Measurements from ENCODE around the gene EGFR. TPM values are rescaled to one million over a fixed set of nuclear protein-coding genes. Genes with fewer than 3 reads are reported as not detected.

The EGFR gene
- total RNA-seq, 3 donors from 2014 or later = 61.9 to 164 (median 65.0) TPM

- Histone ChIP-seq H3K4me1 (peaks cover 16 to 23% of the 10 kb centered on the region in 2 donors), H3K27me3 (no peaks in the 10 kb centered on the region)
Observed at GRCh38 chr7:55124989-55125875, 106.4 kb downstream of the EGFR start.

GRCh38 chr7:55127135-55127551 is 108.3 kb downstream of the EGFR start:
- no peak for DNase-seq (ENCODE audit: low spot score in 2 of 2)
- H3K36me3 ChIP-seq = no peaks in the 10 kb centered on the region
- peak overlapping the region; percentile 75 to 84 for H3K27ac ChIP-seq
- no peaks in the 10 kb centered on the region for H3K27me3 ChIP-seq
- intact Hi-C loops (cut with DNase I; ENCODE audit: low total_unique reads) = no loop called here
- peaks cover 5% of the 10 kb centered on the region in 2 donors for H3K4me1 ChIP-seq
- no peaks in the 10 kb centered on the region for H3K9me3 ChIP-seq
- TF ChIP-seq CTCF (IDR thresholded peaks at IDR 0.05) (no peak), POLR2A (IDR thresholded peaks at IDR 0.05) (no peak), POLR2AphosphoS5 (IDR thresholded peaks at IDR 0.05) (no peak)
- no peak overlapping the region for H3K4me3 ChIP-seq

More at GRCh38 chr7:55124989-55125875, 106.4 kb downstream of the EGFR start:
- no peak overlapping the region for H3K4me3 ChIP-seq
- peak overlapping the region; percentile 9 to 84 for H3K27ac ChIP-seq
- intact Hi-C loops (cut with DNase I; ENCODE audit: low total_unique reads) = no loop called here
- H3K9me3 ChIP-seq = no peaks in the 10 kb centered on the region
- no peak for TF ChIP-seq POLR2A (IDR thresholded peaks at IDR 0.05)
- DNase-seq (ENCODE audit: low spot score in 2 of 2) = no peak
- no peaks in the 10 kb centered on the region for H3K36me3 ChIP-seq

GRCh38 chr7:55127622-55128081 is 108.8 kb downstream of the EGFR start:
- Histone ChIP-seq H3K9me3 (no peaks in the 10 kb centered on the region), H3K4me3 (no peak overlapping the region), H3K36me3 (no peaks in the 10 kb centered on the region), H3K27me3 (no peaks in the 10 kb centered on the region), H3K4me1 (peaks cover 2 to 5% of the 10 kb centered on the region in 2 donors), H3K27ac (peak overlapping the region; percentile 75 to 84)
- DNase-seq (ENCODE audit: low spot score in 2 of 2) = no peak
- intact Hi-C loops (cut with DNase I; ENCODE audit: low total_unique reads) = no loop called here
- TF ChIP-seq CTCF (IDR thresholded peaks at IDR 0.05) (no peak), POLR2A (IDR thresholded peaks at IDR 0.05) (no peak), POLR2AphosphoS5 (IDR thresholded peaks at IDR 0.05) (no peak)

GRCh38 chr7:55128693-55129394 is 110.0 kb downstream of the EGFR start:
- DNase-seq (ENCODE audit: low spot score in 2 of 2) = no peak
- Histone ChIP-seq H3K9me3 (no peaks in the 10 kb centered on the region), H3K27me3 (no peaks in the 10 kb centered on the region), H3K4me1 (peaks cover 0 to 5% of the 10 kb centered on the region in 2 donors), H3K27ac (peak overlapping the region; percentile 75 to 86), H3K4me3 (no peak overlapping the region), H3K36me3 (no peaks in the 10 kb centered on the region)
- intact Hi-C loops (cut with DNase I; ENCODE audit: low total_unique reads) = no loop called here
- no peak for TF ChIP-seq CTCF (IDR thresholded peaks at IDR 0.05)
- peak in 1 of 3 donors; percentile 67 for TF ChIP-seq POLR2AphosphoS5 (IDR thresholded peaks at IDR 0.05)

- Histone ChIP-seq H3K4me3 (no peak overlapping the region), H3K4me1 (peaks cover 0 to 5% of the 10 kb centered on the region in 2 donors), H3K27me3 (no peaks in the 10 kb centered on the region), H3K27ac (peak overlapping the region; percentile 59 to 86), H3K36me3 (no peaks in the 10 kb centered on the region), H3K9me3 (no peaks in the 10 kb centered on the region)
- DNase-seq (ENCODE audit: low spot score in 2 of 2) = no peak
- TF ChIP-seq POLR2AphosphoS5 (IDR thresholded peaks at IDR 0.05) (no peak), POLR2A (IDR thresholded peaks at IDR 0.05) (no peak), CTCF (IDR thresholded peaks at IDR 0.05) (no peak)
- intact Hi-C loops (cut with DNase I; ENCODE audit: low total_unique reads) = no loop called here
Observed at GRCh38 chr7:55129541-55130394, 111.0 kb downstream of the EGFR start.

Measured in breast epithelium (tissue), 4 donors.